ENCODE data around the gene DYNLRB2. TPM values are rescaled to one million over a fixed set of nuclear protein-coding genes. Genes with fewer than 3 reads are reported as not detected.

The DYNLRB2 gene
- total RNA-seq, 1 donor from 2014 or later, result 0.71 TPM

DNA sequence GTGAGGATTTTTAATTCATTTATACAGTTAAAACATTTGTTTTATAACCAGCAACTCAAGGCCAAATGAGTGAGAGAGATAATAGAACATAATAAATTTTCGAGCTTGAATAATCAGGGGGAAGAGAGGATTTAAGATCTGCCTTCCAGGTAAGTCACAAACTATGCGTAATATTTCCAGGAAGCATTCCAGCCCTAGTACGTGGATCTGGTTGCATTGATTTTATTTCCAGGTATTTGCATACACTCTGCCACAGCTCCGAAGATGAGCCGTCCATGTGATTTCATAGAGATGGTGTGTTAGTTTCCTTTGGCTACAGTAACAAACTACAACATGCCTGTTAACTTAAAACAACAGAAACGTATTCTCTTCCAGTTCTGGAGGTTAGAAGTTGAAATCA, 3.5 kb downstream of the DYNLRB2 start:
- intact Hi-C loops (cut with micrococcal nuclease), result loop anchor here (5.0 to 10.0 kb wide), 3 partner anchors 942 to 1628 kb away; partner anchors contain the start of genes MAF and MPHOSPH6

DNA sequence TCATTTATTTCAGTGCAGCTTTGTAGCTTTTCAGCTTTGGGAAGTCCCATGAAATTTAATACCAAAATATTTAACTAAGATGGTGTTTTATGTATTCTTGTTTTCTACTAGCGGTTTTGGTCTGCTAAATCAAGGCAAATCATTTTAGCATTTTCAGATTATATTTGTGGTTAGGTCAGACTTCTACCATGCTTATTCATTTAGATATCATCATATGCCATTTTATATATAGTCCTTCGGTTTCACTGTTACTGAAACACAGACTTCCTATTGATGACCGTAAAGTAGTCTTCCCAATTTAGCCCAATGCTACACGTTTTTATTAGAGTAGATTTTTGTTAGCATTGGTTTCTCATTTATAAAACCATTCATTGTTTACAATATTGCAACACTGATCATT, 5.5 kb downstream of the DYNLRB2 start:
- intact Hi-C loops (cut with micrococcal nuclease), result loop anchor here (10.0 kb wide), 1 partner anchor 1189 kb away; no protein-coding TSS in a partner anchor
- POLR2A ChIA-PET, result no interaction called here
- Mint-ChIP-seq H3K4me1 (peaks cover 4% of the 10 kb centered on the region), H3K9me3 (no peaks in the 10 kb centered on the region), H3K36me3 (ENCODE audit: low read depth) (no peaks in the 10 kb centered on the region), H3K27ac (no peak overlapping the region), H3K27me3 (no peaks in the 10 kb centered on the region), H3K4me3 (no peak overlapping the region)
- CTCF ChIA-PET, result no interaction called here
- DNase-seq, result no peak
- TF ChIP-seq, protein P1, sequence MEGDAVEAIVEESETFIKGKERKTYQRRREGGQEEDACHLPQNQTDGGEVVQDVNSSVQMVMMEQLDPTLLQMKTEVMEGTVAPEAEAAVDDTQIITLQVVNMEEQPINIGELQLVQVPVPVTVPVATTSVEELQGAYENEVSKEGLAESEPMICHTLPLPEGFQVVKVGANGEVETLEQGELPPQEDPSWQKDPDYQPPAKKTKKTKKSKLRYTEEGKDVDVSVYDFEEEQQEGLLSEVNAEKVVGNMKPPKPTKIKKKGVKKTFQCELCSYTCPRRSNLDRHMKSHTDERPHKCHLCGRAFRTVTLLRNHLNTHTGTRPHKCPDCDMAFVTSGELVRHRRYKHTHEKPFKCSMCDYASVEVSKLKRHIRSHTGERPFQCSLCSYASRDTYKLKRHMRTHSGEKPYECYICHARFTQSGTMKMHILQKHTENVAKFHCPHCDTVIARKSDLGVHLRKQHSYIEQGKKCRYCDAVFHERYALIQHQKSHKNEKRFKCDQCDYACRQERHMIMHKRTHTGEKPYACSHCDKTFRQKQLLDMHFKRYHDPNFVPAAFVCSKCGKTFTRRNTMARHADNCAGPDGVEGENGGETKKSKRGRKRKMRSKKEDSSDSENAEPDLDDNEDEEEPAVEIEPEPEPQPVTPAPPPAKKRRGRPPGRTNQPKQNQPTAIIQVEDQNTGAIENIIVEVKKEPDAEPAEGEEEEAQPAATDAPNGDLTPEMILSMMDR (IDR thresholded peaks at IDR 0.05), result no peak
- ATAC-seq (ENCODE audit: low read depth), result no peak

More for the DNA sequence above, 3.5 kb downstream of the DYNLRB2 start:
- H3K27me3 Mint-ChIP-seq, result no peaks in the 10 kb centered on the region
- TF ChIP-seq, protein P1 (IDR thresholded peaks at IDR 0.05), result no peak
- no peak overlapping the region for H3K4me3 Mint-ChIP-seq
- DNase-seq, result no peak
- H3K4me1 Mint-ChIP-seq, result peaks cover 16% of the 10 kb centered on the region
- ChIA-PET POLR2A (no interaction called here), CTCF (interaction anchor here (1.4 kb wide), 1 partner anchor 17 kb away, joined by 5 read pairs; no protein-coding TSS in a partner anchor)
- no peaks in the 10 kb centered on the region for H3K9me3 Mint-ChIP-seq
- ATAC-seq (ENCODE audit: low read depth), result no peak
- H3K27ac Mint-ChIP-seq, result no peak overlapping the region
- peaks cover 4% of the 10 kb centered on the region for H3K36me3 Mint-ChIP-seq (ENCODE audit: low read depth)

DNA sequence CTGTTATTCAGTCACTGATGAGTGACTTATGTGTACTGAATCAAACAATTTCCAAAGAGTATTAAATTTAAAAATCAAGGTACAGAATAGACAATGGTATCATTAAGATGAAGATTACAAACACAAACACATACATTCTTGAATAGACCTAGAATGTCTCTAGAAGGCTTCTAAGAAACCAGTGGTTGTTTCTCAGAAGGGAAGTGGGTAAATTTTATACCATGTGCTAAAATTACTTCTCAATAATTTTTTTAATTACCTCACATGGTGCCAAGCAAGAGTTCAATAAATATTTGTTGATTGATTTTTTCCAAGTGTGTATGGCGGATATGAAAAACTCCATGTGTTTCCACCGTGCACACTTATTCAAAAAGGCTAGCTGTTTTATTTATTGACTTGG, 6.4 kb downstream of the DYNLRB2 start:
- TF ChIP-seq, protein P1 (IDR thresholded peaks at IDR 0.05), result no peak
- H3K36me3 Mint-ChIP-seq (ENCODE audit: low read depth), result no peaks in the 10 kb centered on the region
- ATAC-seq (ENCODE audit: low read depth) (no peak), DNase-seq (no peak)
- no peaks in the 10 kb centered on the region for H3K4me1 Mint-ChIP-seq
- POLR2A ChIA-PET, result no interaction called here
- intact Hi-C loops (cut with micrococcal nuclease), result loop anchor here (10.0 kb wide), 1 partner anchor 1188 kb away; no protein-coding TSS in a partner anchor
- H3K27ac Mint-ChIP-seq, result no peak overlapping the region
- H3K27me3 Mint-ChIP-seq, result no peaks in the 10 kb centered on the region
- no peak overlapping the region for H3K4me3 Mint-ChIP-seq
- CTCF ChIA-PET, result no interaction called here
- no peaks in the 10 kb centered on the region for H3K9me3 Mint-ChIP-seq

DNA sequence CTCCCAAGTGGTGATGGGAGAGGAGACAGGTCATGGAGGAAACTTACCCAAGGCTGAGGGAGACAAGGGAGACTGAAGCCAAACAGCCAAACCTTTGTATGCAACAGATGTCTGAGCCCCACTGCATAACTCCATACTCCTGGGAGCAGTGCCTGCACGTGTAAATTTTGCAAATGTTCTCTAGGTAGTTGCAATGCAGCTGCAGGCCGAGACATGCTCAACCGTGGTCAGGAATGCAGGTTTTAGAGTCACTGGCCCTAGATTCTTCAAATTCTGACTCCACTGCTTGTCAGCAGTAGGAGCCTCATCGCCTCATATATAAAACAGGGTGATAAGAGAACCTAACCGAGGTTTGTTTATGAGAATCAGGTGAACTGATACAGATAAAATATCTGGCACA, 11.5 kb downstream of the DYNLRB2 start:
- ATAC-seq (ENCODE audit: low read depth) (no peak), DNase-seq (no peak)
- H3K27ac Mint-ChIP-seq, result no peak overlapping the region
- H3K9me3 Mint-ChIP-seq, result no peaks in the 10 kb centered on the region
- H3K4me1 Mint-ChIP-seq, result no peaks in the 10 kb centered on the region
- H3K4me3 Mint-ChIP-seq, result no peak overlapping the region
- H3K36me3 Mint-ChIP-seq (ENCODE audit: low read depth), result no peaks in the 10 kb centered on the region
- ChIA-PET POLR2A (no interaction called here), CTCF (no interaction called here)
- no peaks in the 10 kb centered on the region for H3K27me3 Mint-ChIP-seq
- TF ChIP-seq, protein P1 (IDR thresholded peaks at IDR 0.05), result no peak
- intact Hi-C loops (cut with micrococcal nuclease), result no loop called here

DNA sequence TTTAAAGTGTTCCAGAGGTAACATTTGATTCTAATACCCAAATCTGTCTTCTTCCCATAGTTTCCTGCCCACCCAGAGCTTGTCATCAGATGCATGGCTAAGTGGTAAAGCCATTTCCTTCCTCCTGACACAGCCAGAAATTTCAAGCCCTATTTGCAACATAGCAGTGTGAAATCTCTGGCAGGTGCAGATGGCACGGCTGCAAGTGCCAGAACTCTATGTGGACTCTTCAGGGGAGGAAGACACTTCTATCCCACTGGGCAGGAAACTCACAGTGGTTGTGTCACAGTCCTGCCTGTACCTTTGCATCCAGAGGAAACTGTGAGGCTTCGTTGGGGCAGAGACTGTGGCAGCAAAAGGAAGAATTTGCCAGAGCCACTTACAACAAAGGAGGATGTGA, 13.2 kb downstream of the DYNLRB2 start:
- Mint-ChIP-seq H3K36me3 (ENCODE audit: low read depth) (no peaks in the 10 kb centered on the region), H3K27ac (no peak overlapping the region), H3K4me1 (no peaks in the 10 kb centered on the region), H3K27me3 (no peaks in the 10 kb centered on the region), H3K4me3 (no peak overlapping the region), H3K9me3 (no peaks in the 10 kb centered on the region)
- ChIA-PET CTCF (no interaction called here), POLR2A (no interaction called here)
- TF ChIP-seq, protein P1 (IDR thresholded peaks at IDR 0.05), result no peak
- no peak for DNase-seq
- intact Hi-C loops (cut with micrococcal nuclease), result no loop called here
- no peak for ATAC-seq (ENCODE audit: low read depth)

All from activated B cell treated with CpG ODN at 0.5 μM for 24 hours (primary cell).